LNCaP clone FGC (cell line): Measurements from ENCODE around the gene ZBTB20.

Experiments
- DNase-seq: peaks from one replicate; pipeline ENCODE4 v3.0.0-alpha.2; 2011; ENCODE audit warnings: low read depth
- H3K4me3 ChIP-seq: 2 replicates; pipeline ENCODE4 v1.5.1; 2011; ENCODE audit warnings: mild to moderate bottlenecking, low read depth, low read length, control low read depth
- TF ChIP-seq, protein P1 (sequence below): IDR thresholded peaks from 2 replicates; pipeline ENCODE4 v1.5.1; 2012; ENCODE audit warnings: mild to moderate bottlenecking; ENCODE audit not compliant: control insufficient read depth, insufficient read depth; ENCODE audit errors: extremely low read depth

ZBTB20 gene

DNA sequence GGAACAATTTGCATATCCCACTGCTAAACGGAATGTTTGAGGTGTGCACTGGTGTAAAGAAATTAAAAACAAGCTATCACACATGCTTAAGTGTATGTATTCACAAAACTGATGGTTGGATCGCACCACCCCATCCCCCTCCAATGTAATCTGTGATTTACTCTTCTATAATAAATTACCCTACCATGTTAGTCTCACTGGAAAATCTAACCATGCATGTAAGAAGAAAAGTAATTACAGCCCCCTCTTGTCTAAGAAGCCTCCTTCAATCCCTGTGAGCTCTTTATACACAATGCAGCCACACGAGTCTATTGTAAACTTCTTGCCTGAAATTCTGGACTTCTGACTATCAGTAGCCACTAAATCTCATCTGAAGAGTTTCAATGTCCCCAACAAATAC is 173.6 kb downstream of the ZBTB20 start:
- DNase-seq = no peak
- H3K4me3 ChIP-seq = no peak overlapping the region
- TF ChIP-seq, protein P1, sequence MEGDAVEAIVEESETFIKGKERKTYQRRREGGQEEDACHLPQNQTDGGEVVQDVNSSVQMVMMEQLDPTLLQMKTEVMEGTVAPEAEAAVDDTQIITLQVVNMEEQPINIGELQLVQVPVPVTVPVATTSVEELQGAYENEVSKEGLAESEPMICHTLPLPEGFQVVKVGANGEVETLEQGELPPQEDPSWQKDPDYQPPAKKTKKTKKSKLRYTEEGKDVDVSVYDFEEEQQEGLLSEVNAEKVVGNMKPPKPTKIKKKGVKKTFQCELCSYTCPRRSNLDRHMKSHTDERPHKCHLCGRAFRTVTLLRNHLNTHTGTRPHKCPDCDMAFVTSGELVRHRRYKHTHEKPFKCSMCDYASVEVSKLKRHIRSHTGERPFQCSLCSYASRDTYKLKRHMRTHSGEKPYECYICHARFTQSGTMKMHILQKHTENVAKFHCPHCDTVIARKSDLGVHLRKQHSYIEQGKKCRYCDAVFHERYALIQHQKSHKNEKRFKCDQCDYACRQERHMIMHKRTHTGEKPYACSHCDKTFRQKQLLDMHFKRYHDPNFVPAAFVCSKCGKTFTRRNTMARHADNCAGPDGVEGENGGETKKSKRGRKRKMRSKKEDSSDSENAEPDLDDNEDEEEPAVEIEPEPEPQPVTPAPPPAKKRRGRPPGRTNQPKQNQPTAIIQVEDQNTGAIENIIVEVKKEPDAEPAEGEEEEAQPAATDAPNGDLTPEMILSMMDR = no peak

DNA sequence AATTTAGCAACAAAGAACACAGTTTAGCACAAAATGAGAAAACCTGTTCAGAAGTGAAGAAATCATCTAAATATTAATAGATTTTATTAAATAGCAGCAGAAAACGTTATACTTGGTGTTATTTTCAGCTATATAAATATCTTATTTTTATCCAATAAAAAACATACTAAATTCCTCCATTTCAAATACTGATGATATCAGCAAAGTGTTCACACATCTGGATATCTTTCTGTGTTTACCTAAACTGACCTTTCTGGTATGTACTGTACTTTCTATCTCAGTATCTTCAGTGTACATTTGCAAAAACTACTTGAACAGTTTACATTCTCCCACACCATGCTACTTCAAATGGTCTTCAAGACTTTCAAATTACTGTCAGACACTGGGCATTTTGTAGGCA is 179.9 kb downstream of the ZBTB20 start:
- TF ChIP-seq, protein P1 = no peak
- no peak overlapping the region for H3K4me3 ChIP-seq
- DNase-seq = no peak

DNA sequence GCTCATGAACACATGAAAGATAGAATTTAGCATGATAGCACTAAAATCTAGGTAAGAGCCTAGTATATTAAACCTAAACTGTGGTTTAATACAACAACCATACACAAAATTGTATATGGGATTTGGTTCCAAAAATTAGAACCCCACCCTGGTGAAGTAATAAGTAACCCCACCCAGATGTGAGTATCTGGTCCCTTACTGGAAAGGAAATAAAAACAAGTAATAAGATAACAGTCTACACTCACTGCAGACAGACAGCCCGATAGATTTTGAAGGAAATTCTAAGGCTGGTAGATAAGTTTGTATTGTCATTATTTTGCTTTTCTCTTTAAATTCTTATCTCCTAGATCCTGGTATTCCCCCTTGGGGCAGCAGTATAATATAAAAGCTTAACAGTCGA is 184.9 kb downstream of the ZBTB20 start:
- TF ChIP-seq, protein P1 = no peak
- no peak for DNase-seq
- H3K4me3 ChIP-seq = no peak overlapping the region

DNA sequence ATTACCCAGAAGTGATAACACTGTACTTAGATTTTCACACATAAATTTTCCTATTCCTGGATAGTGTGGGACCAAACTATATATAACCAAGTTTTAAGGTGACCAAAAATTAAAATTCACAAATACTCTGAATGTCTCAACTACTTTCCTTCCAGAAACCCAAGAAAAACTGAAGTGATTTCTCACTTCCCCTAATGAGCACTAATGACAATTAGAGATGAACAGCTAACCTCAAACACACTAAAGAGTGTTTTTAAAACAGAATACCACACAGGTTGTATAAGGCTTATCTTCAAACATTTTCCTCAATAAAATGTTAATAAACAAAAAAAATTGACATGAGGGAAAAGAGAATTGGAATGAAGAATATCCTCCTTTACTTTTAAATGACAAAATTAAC is 188.2 kb downstream of the ZBTB20 start:
- no peak for DNase-seq
- TF ChIP-seq, protein P1 = no peak
- no peak overlapping the region for H3K4me3 ChIP-seq

DNA sequence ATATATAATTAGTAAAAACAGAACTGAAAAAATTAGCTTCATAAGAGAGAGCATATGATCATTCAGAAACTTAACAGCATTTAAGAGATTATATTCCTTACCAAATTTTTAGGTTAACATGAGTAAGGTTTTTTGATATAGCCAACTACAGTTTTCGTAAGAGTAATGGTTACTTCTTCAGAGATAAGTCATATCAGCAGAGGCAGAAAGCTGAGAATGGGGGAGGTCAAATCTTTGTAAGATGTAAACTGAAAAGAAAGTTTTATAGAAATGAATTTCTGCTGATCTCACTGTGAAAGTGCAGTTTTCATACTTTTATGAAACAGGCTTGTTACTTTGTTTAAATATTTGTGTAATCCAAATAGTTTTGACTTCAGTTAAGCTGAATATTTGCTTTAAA is 193.3 kb downstream of the ZBTB20 start:
- H3K4me3 ChIP-seq = no peak overlapping the region
- TF ChIP-seq, protein P1 = no peak
- no peak for DNase-seq

DNA sequence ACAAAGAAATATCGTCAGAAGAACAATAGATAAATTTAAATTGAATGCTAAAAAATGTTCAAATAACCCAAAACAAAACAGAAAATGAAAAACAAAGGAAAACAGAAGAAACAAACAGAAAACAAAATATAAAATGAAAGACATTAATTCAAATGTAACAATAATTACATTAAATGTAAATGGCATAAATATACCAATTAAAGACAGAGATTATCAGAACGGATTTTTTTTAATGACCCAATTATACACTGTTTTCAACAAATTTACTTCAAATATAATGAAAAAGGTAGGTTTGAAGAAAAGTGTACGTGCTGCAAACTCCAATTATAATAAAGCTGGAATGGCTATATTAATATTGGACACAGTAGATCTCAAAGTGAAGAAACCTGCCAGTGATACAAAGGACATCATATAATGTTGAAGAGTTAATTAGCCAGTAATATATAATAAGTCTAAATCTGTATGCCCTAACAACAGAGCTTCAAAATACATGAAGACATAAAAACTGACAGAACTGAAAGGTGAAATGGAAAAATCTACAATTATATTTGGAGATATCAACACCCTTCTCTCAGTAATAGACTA is 193.8 kb downstream of the ZBTB20 start:
- TF ChIP-seq, protein P1 = no peak
- H3K4me3 ChIP-seq = no peak overlapping the region
- no peak for DNase-seq

DNA sequence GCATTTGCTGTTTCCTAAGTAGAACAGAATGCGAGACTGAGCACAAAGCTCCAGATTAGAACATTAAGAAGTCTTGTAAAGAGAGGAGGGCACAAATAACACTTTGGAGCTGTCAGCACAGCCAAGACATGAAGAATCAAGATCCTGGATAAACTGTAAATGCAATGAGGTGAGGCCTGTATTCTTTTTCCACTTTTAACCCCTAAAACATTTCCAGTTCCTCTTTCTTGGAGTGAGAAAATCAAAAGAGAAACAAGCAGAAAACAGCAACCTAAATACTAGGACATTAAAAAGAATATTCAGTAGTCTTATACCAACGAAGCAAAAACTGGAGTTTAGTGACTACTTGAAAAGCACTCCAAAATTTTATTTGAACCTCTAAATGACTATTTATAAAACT is 204.3 kb downstream of the ZBTB20 start:
- DNase-seq = no peak
- H3K4me3 ChIP-seq = no peak overlapping the region
- TF ChIP-seq, protein P1 = no peak
